Fibroblast of the aortic adventitia (primary cell): Measurements from ENCODE around the gene NAA50. TPM values are rescaled to one million over a fixed set of nuclear protein-coding genes. Genes with fewer than 3 reads are reported as not detected.
A peak's percentile ranks its signal among the peaks of the same experiment; 100 is the strongest.

Source experiments
- DNase-seq: peaks from one replicate; pipeline ENCODE4 v3.0.0-alpha.2; 2010; ENCODE audit warnings: low read depth
- H3K4me3 ChIP-seq: 2 replicates; pipeline ENCODE4 v1.5.1; 2011; ENCODE audit warnings: low read depth, mild to moderate bottlenecking, control low read depth, low read length, moderate library complexity
- CTCF ChIP-seq: IDR thresholded peaks from 2 replicates; pipeline ENCODE4 v1.5.1; 2011; ENCODE audit warnings: mild to moderate bottlenecking, low read length, control low read depth, inconsistent platforms; ENCODE audit not compliant: insufficient read depth
- total RNA-seq: library from RNA; depleted of rRNA; stranded (reverse); fragments of >200 nt; gene quantifications from 2 replicates; pipeline ENCODE4 v1.2.3, GENCODE V29; 2012; ENCODE audit warnings: low replicate concordance

The NAA50 gene
- total RNA-seq, 1 donor: 242 TPM

- DNase-seq: peak; percentile 18
- peak overlapping the region; percentile 71 for H3K4me3 ChIP-seq
- TF ChIP-seq CTCF: no peak
Measured at GRCh38 chr3:113695431-113695785, 50.6 kb downstream of the NAA50 start.

GRCh38 chr3:113690482-113690881 lies 55.6 kb downstream of the NAA50 start:
- no peak for DNase-seq
- no peak for TF ChIP-seq CTCF
- no peak overlapping the region for H3K4me3 ChIP-seq

- no peak overlapping the region for H3K4me3 ChIP-seq
- DNase-seq: peak; percentile 51
- no peak for TF ChIP-seq CTCF
Measured at GRCh38 chr3:113685956-113686721, 59.9 kb downstream of the NAA50 start.

GRCh38 chr3:113685124-113685523 lies 60.9 kb downstream of the NAA50 start:
- DNase-seq: no peak
- TF ChIP-seq CTCF: no peak

GRCh38 chr3:113684271-113684819 lies 61.7 kb downstream of the NAA50 start:
- TF ChIP-seq CTCF: no peak
- DNase-seq: no peak

More at GRCh38 chr3:113685124-113685523, 60.9 kb downstream of the NAA50 start:
- H3K4me3 ChIP-seq: no peak overlapping the region

GRCh38 chr3:113678773-113679172 lies 67.3 kb downstream of the NAA50 start:
- TF ChIP-seq CTCF: no peak
- H3K4me3 ChIP-seq: no peak overlapping the region
- DNase-seq: no peak

More at GRCh38 chr3:113684271-113684819, 61.7 kb downstream of the NAA50 start:
- H3K4me3 ChIP-seq: no peak overlapping the region
